Right atrium auricular region (tissue), 2 donors: Measurements from ENCODE around the gene VGLL4. TPM values are rescaled to one million over a fixed set of nuclear protein-coding genes. Genes with fewer than 3 reads are reported as not detected.

Experiments used
- DNase-seq: peaks from one replicate; pipeline ENCODE4 v3.0.0-alpha.2; 2019; ENCODE audit warnings: low spot score
- H3K27ac ChIP-seq, 2 donors: fragments of 200-600 bp; sonication (generic); 1 replicate in 1 of 2; 2 replicates in 1 of 2; pipeline ENCODE4 v1.5.1; 2016 to 2019
- H3K27me3 ChIP-seq, 2 donors: fragments of 200-600 bp; sonication (generic); one replicate each; pipeline versions ENCODE4 v1.5.1 to v1.6.0; 2017 to 2019
- H3K36me3 ChIP-seq: fragments of 200-600 bp; sonication (generic); one replicate; pipeline ENCODE4 v1.5.1; 2016
- H3K4me1 ChIP-seq, 2 donors: fragments of 200-600 bp; sonication (generic); one replicate each; pipeline versions ENCODE4 v1.5.1 to v1.6.0; 2017 to 2019
- H3K4me3 ChIP-seq, 2 donors: fragments of 200-600 bp; sonication (generic); 1 replicate in 1 of 2; 2 replicates in 1 of 2; pipeline ENCODE4 v1.5.1; 2017 to 2019; ENCODE audit warnings: mild to moderate bottlenecking in 1 of 2, moderate library complexity in 1 of 2
- H3K9me3 ChIP-seq, 2 donors: fragments of 200-600 bp; sonication (generic); one replicate each; pipeline ENCODE4 v1.5.1; 2019
- CTCF ChIP-seq, 2 donors: fragments of 200-600 bp; sonication (generic); IDR thresholded peaks; one replicate each; pipeline ENCODE4 v1.5.1; 2019; ENCODE audit warnings: antibody characterized with exemption in 2 of 2
- total RNA-seq, 2 donors: library from RNA; depleted of rRNA; stranded (reverse); fragments of >200 nt; gene quantifications; one replicate each; pipeline ENCODE4 v1.1.0, GENCODE V29; 2016

VGLL4 gene
- total RNA-seq, 2 donors from 2014 or later = 30.2 to 64.6 TPM

GRCh38 chr3:11581237-11582190, 62.2 kb downstream of the VGLL4 start:
- Histone ChIP-seq H3K4me3 (peak overlapping the region; percentile 6 to 38), H3K4me1 (peaks cover 0 to 70% of the 10 kb centered on the region in 2 donors), H3K9me3 (no peaks in the 10 kb centered on the region), H3K36me3 (no peaks in the 10 kb centered on the region), H3K27ac (peak overlapping the region; percentile 59 to 72), H3K27me3 (no peaks in the 10 kb centered on the region)
- no peak for TF ChIP-seq CTCF (IDR thresholded peaks at IDR 0.05)
- no peak for DNase-seq

DNA sequence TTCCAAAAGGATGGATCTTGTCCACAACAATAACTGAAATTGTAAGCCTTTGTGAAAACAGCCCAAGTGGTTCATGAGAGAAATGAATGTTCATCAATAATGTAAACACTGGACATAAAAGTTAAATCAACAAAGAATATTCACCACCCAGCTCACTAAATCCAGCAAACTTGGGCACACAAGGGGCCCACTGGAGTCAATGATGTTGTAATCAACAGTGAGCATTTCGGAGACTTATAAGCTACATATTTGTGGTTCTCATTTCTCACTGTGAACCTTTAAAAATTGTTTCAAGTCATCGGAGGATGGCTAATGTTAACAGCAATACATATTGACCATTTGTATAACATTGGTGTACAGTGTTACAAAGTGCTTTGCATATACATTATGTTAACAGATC, 63.1 kb downstream of the VGLL4 start:
- H3K4me1 ChIP-seq = peaks cover 0 to 69% of the 10 kb centered on the region in 2 donors
- no peak for TF ChIP-seq CTCF (IDR thresholded peaks at IDR 0.05)
- H3K9me3 ChIP-seq = no peaks in the 10 kb centered on the region
- no peaks in the 10 kb centered on the region for H3K27me3 ChIP-seq
- no peak for DNase-seq
- no peak overlapping the region for H3K4me3 ChIP-seq
- no peaks in the 10 kb centered on the region for H3K36me3 ChIP-seq
- no peak overlapping the region for H3K27ac ChIP-seq

- Histone ChIP-seq H3K27me3 (no peaks in the 10 kb centered on the region), H3K9me3 (no peaks in the 10 kb centered on the region), H3K27ac (no peak overlapping the region), H3K4me1 (peaks cover 0 to 46% of the 10 kb centered on the region in 2 donors), H3K36me3 (peaks cover 6% of the 10 kb centered on the region), H3K4me3 (no peak overlapping the region)
- no peak for DNase-seq
- TF ChIP-seq CTCF (IDR thresholded peaks at IDR 0.05) = no peak
Measured at GRCh38 chr3:11578169-11578568, 65.5 kb downstream of the VGLL4 start.

GRCh38 chr3:11576453-11576852, 67.3 kb downstream of the VGLL4 start:
- H3K36me3 ChIP-seq = peaks cover 6% of the 10 kb centered on the region
- H3K4me1 ChIP-seq = peaks cover 0 to 30% of the 10 kb centered on the region in 2 donors
- DNase-seq = no peak
- H3K27ac ChIP-seq = peak overlapping the region in 1 of 2 donors; percentile 8
- no peak for TF ChIP-seq CTCF (IDR thresholded peaks at IDR 0.05)
- H3K9me3 ChIP-seq = no peaks in the 10 kb centered on the region
- no peaks in the 10 kb centered on the region for H3K27me3 ChIP-seq
- H3K4me3 ChIP-seq = no peak overlapping the region

DNA sequence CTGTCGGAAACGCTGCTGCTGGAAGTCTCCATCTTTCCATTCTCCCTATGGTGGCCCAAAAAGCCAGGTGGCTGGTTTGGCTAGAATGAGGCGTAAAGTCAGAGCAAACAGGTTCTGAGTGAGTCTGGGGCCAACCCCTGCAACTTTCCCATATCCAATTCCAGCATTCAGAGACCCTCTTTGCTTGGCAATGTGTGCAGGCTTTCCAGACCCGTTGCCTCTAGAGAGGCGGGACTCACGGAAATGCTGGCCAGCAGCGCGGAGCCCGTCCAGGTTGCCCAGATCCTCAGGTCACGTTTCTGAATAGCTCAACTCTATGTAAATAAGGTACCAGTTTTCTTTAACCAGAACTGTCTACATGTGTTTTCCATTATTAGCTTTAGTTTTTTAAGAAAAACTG, 68.0 kb downstream of the VGLL4 start:
- no peak overlapping the region for H3K27ac ChIP-seq
- DNase-seq = no peak
- H3K9me3 ChIP-seq = no peaks in the 10 kb centered on the region
- H3K36me3 ChIP-seq = peaks cover 6% of the 10 kb centered on the region
- no peak for TF ChIP-seq CTCF (IDR thresholded peaks at IDR 0.05)
- peaks cover 0 to 30% of the 10 kb centered on the region in 2 donors for H3K4me1 ChIP-seq
- no peak overlapping the region for H3K4me3 ChIP-seq
- H3K27me3 ChIP-seq = no peaks in the 10 kb centered on the region
